Embryonic facial prominence (tissue), 1 donor: ENCODE measurements around the gene IFI27L2.
"Not testable (repeated sequence)": the region's sequence is repeated elsewhere in the genome, so short reads cannot be mapped to it uniquely, and the experiment has no call there.

Experiments used
- DNase-seq: peaks from one replicate; pipeline ENCODE4 v3.0.0-alpha.2; 2016; ENCODE audit errors: extremely low spot score

Gene IFI27L2

GRCh38 chr14:94129111-94129757 lies at the start of gene IFI27L2:
Gene IFI27L2 (minus strand): TSS chr14:94129604. CDS start chr14:94129564, 40 bp downstream.
- DNase-seq: peak; percentile 36

- DNase-seq: no peak
Observed at GRCh38 chr14:94177806-94178205, 48.4 kb upstream of the IFI27L2 start.

- DNase-seq: no peak
Observed at GRCh38 chr14:94176808-94177207, 47.4 kb upstream of the IFI27L2 start.

GRCh38 chr14:94175747-94176146 lies 46.3 kb upstream of the IFI27L2 start:
- DNase-seq: no peak

GRCh38 chr14:94175011-94175745 lies 45.8 kb upstream of the IFI27L2 start:
- no peak for DNase-seq

- no peak for DNase-seq
Observed at GRCh38 chr14:94174604-94175010, 45.2 kb upstream of the IFI27L2 start.

GRCh38 chr14:94173885-94174603 lies 44.6 kb upstream of the IFI27L2 start, which contains the start of gene PPP4R4:
Gene PPP4R4 (plus strand): TSS chr14:94174322. CDS start chr14:94174466, 144 bp downstream.
- DNase-seq: peak; percentile 69

- DNase-seq: no peak
Observed at GRCh38 chr14:94173471-94173884, 44.1 kb upstream of the IFI27L2 start.

GRCh38 chr14:94172545-94172944 lies 43.1 kb upstream of the IFI27L2 start:
- DNase-seq: no peak

- no peak for DNase-seq
Observed at GRCh38 chr14:94171208-94171607, 41.8 kb upstream of the IFI27L2 start.

- no peak for DNase-seq
Observed at GRCh38 chr14:94170136-94170535, 40.7 kb upstream of the IFI27L2 start.

- no peak for DNase-seq
Observed at GRCh38 chr14:94165744-94166143, 36.3 kb upstream of the IFI27L2 start.

GRCh38 chr14:94164685-94165431 lies 35.5 kb upstream of the IFI27L2 start:
- DNase-seq: no peak

- no peak for DNase-seq
Observed at GRCh38 chr14:94163796-94164195, 34.4 kb upstream of the IFI27L2 start.

GRCh38 chr14:94162466-94162865 lies 33.1 kb upstream of the IFI27L2 start:
- no peak for DNase-seq

- DNase-seq: no peak
Observed at GRCh38 chr14:94161981-94162380, 32.6 kb upstream of the IFI27L2 start.

- no peak for DNase-seq
Observed at GRCh38 chr14:94161058-94161457, 31.7 kb upstream of the IFI27L2 start.

- no peak for DNase-seq
Observed at GRCh38 chr14:94158239-94158883, 29.0 kb upstream of the IFI27L2 start.

GRCh38 chr14:94157197-94157596 lies 27.8 kb upstream of the IFI27L2 start:
- DNase-seq: no peak

- not testable (repeated sequence) for DNase-seq
Observed at GRCh38 chr14:94156143-94156542, 26.7 kb upstream of the IFI27L2 start.

GRCh38 chr14:94153750-94154342 lies 24.4 kb upstream of the IFI27L2 start:
- no peak for DNase-seq
